Activated naive CD8-positive, alpha-beta T cell (primary cell): Measurements from ENCODE around the gene OTUB1.
"Not testable (repeated sequence)": the region's sequence is repeated elsewhere in the genome, so short reads cannot be mapped to it uniquely, and the experiment has no call there.

Source experiments
- H3K27ac Mint-ChIP-seq: one replicate; pipeline ENCODE4 v1.8.0; 2021; ENCODE audit warnings: mixed read lengths
- H3K27me3 Mint-ChIP-seq: one replicate; pipeline ENCODE4 v1.8.0; 2021; ENCODE audit warnings: mixed read lengths
- H3K36me3 Mint-ChIP-seq: one replicate; pipeline ENCODE4 v1.8.0; 2021; ENCODE audit warnings: mixed read lengths
- H3K4me1 Mint-ChIP-seq: one replicate; pipeline ENCODE4 v1.8.0; 2021; ENCODE audit warnings: low read depth, mixed read lengths
- H3K4me3 Mint-ChIP-seq: one replicate; pipeline ENCODE4 v1.8.0; 2021; ENCODE audit warnings: mild to moderate bottlenecking, mixed read lengths
- H3K9me3 Mint-ChIP-seq: one replicate; pipeline ENCODE4 v1.8.0; 2021; ENCODE audit warnings: low read depth, mixed read lengths

The OTUB1 gene

DNA sequence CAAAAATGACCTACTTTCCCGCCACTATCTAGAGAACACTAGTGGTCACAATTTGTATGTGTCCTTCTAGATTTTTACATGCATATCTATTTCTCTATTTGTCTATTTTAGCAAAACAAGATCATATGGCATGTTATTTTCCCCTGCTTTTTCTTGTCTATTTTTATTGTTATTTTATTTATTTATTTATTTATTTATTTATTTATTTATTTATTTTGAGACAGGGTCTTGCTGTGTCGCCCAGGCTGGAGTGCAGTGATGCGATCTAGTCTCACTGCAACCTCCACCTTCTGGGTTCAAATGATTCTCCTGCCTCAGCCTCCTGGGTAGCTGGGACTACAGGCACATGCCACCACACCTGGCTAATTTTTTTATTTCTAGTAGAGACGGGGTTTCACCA is 22.3 kb upstream of the OTUB1 start:
- not testable (repeated sequence) for H3K9me3 Mint-ChIP-seq, H3K27me3 Mint-ChIP-seq, H3K4me3 Mint-ChIP-seq, H3K4me1 Mint-ChIP-seq, H3K36me3 Mint-ChIP-seq, H3K27ac Mint-ChIP-seq

DNA sequence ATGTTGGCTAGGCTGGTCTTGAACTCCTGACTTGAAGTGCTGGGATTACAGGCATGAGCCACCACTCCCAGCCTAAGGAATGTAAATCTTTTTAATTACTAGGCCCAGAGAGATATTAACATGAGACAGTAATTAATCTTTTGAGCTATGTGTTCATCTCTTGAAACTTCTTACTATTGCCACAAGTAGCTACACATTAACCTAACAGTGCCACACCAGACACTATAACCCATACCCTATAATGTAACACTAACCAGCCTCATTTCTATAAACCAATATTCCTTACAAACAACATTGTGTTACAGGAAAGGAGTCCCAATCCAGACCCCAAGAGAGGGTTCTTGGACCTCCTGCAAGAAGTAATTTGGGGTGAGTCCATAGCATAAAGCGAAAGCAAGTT is 19.8 kb upstream of the OTUB1 start:
- Mint-ChIP-seq H3K4me1 (peaks cover 3% of the 10 kb centered on the region), H3K27me3 (no peaks in the 10 kb centered on the region), H3K36me3 (no peaks in the 10 kb centered on the region), H3K27ac (no peak overlapping the region), H3K9me3 (no peaks in the 10 kb centered on the region), H3K4me3 (no peak overlapping the region)

DNA sequence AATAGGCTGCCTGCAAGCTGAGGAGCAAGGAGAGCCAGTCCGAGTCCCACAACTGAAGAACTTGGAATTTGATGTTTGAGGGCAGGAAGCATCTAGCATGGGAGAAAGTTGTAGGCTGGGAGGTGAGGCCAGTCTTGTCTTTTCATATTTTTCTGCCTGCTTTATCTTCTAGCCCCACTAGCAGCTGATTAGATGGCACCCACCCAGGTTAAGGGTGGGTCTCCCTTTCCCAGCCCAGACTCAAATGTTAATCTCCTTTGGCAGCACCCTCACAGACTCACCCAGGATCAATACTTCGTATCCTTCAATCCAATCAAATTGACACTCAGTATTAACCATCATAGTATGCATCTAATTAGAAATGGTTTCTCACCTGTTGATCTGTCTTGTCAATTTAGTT is 16.8 kb upstream of the OTUB1 start:
- Mint-ChIP-seq H3K27me3 (no peaks in the 10 kb centered on the region), H3K9me3 (no peaks in the 10 kb centered on the region), H3K27ac (no peak overlapping the region), H3K4me1 (peaks cover 8% of the 10 kb centered on the region), H3K4me3 (no peak overlapping the region), H3K36me3 (no peaks in the 10 kb centered on the region)

DNA sequence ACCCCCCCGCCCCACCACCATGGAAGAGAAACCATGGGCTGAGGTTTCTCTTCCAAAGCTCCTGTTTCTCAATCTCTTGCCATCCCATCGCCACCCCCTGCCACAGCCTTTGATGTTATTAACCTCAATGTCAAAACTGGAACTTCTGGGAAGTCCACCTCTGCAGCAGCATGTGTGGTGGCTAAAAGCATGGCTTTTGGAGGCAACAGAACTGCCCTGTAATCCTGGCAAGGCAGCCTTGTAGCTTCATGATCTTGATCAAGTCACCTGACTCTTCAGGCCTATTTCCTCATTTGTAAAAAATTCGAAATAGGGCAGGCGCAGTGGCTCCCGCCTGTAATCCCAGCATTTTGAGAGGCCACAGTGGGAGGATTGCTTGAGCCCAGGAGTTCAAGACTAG is 15.3 kb upstream of the OTUB1 start:
- no peaks in the 10 kb centered on the region for H3K9me3 Mint-ChIP-seq
- no peaks in the 10 kb centered on the region for H3K36me3 Mint-ChIP-seq
- H3K27ac Mint-ChIP-seq, result no peak overlapping the region

DNA sequence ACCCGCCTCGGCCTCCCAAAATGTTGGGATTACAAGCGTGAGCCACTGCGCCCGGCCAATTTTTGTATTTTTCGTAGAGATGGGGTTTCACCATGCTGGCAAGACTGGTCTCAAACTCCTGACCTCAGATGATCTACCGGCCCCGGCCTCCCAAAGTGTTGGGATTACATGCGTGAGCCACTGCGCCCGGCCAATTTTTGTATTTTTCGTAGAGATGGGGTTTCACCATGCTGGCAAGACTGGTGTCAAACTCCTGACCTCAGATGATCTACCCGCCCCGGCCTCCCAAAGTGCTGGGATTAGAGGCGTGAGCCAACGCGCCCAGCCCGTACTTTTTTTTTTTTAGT is 12.4 kb upstream of the OTUB1 start:
- Mint-ChIP-seq H3K27ac (peak overlapping the region; percentile 99), H3K4me1 (peaks cover 25% of the 10 kb centered on the region), H3K4me3 (peak overlapping the region; percentile 100)
- not testable (repeated sequence) for H3K27me3 Mint-ChIP-seq, H3K36me3 Mint-ChIP-seq, H3K9me3 Mint-ChIP-seq

More for the DNA sequence above, 15.3 kb upstream of the OTUB1 start:
- H3K4me1 Mint-ChIP-seq, result peaks cover 12% of the 10 kb centered on the region
- H3K27me3 Mint-ChIP-seq, result no peaks in the 10 kb centered on the region
- no peak overlapping the region for H3K4me3 Mint-ChIP-seq

DNA sequence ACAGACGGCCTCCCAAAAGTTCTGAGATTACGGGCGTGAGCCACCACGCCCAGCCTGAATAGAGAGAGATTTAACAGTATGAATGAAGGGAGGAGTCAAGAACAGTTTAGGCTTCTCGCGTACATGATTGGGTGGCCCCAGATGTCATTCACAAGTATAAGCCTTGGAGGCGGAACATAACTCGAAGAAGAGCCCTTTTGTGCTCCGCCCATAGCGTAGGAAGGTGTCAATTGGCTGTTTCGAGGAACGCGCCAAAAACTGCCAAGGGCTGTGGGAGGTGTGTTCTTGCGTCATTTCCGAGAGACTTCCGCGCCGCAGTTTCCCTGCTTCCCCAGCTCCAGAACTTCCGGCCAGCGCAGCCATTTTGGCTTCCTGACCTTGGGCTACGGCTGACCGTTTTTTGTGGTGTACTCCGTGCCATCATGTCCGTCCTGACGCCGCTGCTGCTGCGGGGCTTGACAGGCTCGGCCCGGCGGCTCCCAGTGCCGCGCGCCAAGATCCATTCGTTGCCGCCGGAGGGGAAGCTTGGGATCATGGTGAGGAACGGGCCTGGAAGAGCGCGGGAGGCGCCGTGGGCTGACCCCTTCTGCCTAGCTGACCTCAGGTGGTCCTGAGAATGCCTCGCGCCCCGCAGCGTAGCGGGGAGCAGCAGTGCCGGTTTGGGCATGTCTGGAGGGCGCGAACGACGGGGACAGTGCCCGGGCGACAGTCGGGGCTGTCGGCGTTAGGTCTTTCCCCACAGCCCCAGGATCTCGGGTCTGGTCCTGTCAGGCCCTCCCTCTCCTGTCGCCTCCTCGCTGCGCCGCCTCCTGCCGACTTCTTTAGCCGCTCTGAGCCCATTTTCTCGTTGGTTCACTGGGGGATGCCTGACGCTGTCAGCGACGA is 11.7 kb upstream of the OTUB1 start, which contains the start of gene COX8A:
TSS of gene COX8A (plus strand) at position 362 of the 885 bp plus-strand sequence. CDS start at position 423, 61 bp downstream.
- no peaks in the 10 kb centered on the region for H3K27me3 Mint-ChIP-seq
- H3K36me3 Mint-ChIP-seq, result no peaks in the 10 kb centered on the region
- H3K9me3 Mint-ChIP-seq, result no peaks in the 10 kb centered on the region
- H3K4me3 Mint-ChIP-seq, result peak within 1 kb of the TSS; percentile 100
- H3K27ac Mint-ChIP-seq, result peak within 1 kb of the TSS; percentile 99
- H3K4me1 Mint-ChIP-seq, result peaks cover 25% of the 10 kb centered on the region

DNA sequence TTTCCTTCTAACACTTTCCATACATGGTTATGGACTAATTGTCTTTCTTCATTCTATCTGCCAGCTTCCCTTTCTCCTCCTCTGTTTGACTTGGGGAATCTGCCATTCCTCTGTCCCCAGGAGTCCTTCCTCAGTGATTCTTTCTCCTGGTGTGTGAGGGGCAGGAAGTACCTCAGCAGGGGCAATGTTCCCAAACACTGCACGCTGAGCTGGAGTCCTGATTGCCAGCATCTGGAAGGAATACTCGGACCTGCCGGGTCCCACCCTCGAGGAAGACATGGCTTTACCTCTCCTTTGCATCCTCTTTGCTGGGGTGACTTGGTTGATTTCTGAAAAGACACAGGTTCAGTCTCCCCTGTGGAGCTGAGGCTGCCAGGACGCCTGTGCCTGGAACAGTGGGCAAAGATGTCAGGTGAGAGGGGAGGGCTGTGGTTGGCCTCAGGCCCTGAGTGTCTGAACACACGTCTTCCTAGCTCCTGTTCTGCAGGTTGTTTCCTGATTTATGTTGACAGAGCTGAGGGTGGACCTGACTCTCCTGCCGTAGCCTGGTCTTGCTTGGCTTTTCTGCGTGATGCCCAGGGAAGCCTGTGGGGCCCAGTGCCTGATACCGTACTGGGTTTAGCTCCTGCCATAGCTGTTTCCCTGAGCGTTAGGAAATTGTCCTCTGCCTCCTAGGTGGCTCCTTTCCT is 7.5 kb upstream of the OTUB1 start:
- Mint-ChIP-seq H3K4me3 (no peak overlapping the region), H3K9me3 (no peaks in the 10 kb centered on the region), H3K36me3 (no peaks in the 10 kb centered on the region), H3K27me3 (no peaks in the 10 kb centered on the region), H3K27ac (no peak overlapping the region), H3K4me1 (peaks cover 22% of the 10 kb centered on the region)

DNA sequence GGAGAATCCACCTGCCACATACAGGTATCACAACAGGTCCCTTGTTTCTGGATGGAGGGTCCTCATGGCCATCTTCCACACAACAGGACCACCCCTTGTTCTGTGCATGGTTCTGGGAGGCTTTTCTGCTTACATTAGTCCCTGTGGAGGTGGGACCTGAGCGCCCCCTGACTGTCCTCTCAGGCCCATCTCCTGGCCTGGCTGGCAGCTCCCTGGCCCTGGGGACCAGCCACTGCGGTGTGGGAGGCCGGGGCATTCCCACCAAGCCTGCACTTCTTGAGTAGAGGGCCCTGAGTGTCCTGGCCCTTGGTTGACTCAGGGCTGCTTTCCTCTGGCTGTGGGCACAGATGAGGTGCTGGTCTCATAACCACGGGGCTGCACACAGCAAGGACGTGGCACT is 6.8 kb upstream of the OTUB1 start:
- Mint-ChIP-seq H3K4me1 (peaks cover 18% of the 10 kb centered on the region), H3K27ac (no peak overlapping the region), H3K36me3 (no peaks in the 10 kb centered on the region), H3K9me3 (no peaks in the 10 kb centered on the region), H3K27me3 (no peaks in the 10 kb centered on the region), H3K4me3 (no peak overlapping the region)

DNA sequence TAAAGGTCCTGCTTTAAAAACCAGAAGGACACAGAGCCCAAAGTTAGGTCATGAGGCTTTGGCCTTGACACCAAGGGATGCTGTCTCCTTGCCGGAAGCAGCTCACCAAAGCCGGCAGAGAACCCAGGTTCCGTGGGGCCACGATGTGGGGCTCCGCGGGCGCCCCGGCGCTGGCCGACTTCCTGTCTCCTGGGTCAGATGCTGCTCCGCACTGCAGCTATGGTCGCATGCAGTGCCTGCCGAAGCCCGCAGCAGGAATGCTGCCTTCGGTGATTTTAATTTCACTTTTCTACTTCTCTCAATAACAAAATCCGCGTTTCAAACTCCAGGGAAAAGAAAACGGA is 454 bp upstream of the OTUB1 start:
- Mint-ChIP-seq H3K4me3 (peak overlapping the region; percentile 97), H3K4me1 (peaks cover 25% of the 10 kb centered on the region), H3K27me3 (no peaks in the 10 kb centered on the region), H3K27ac (peak overlapping the region; percentile 96), H3K9me3 (no peaks in the 10 kb centered on the region), H3K36me3 (no peaks in the 10 kb centered on the region)

DNA sequence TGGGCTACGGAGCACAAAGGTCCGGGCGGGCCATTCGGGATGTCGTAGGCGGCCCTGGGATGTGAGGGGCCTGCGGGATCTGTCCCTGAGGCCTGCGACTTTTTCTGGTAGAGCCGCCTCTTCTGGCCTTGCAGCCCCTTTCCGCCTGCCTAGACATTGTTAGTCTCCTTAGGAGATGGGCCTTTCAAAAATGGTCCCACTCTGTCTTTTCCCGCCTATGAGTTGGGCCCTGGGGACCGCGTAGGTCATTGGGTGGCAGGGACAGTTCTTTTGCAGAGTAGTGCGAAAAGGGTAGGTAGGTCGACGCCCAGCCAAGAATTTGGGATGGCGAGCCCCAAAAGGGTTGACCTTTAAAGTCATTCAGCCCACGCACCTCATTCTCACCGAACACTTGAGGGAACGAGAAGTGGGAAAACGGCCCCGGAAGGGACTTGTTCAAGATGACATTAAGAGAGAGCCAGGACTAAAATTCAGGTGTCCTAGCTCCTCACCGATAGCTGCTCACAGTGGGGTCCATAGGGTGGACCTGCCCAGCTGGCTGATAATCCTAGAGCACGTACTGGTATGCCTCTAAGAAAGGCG is 785 bp downstream of the OTUB1 start:
- no peak overlapping the region for H3K27ac Mint-ChIP-seq
- no peaks in the 10 kb centered on the region for H3K27me3 Mint-ChIP-seq
- no peaks in the 10 kb centered on the region for H3K9me3 Mint-ChIP-seq
- peak overlapping the region; percentile 77 for H3K4me3 Mint-ChIP-seq
- peaks cover 29% of the 10 kb centered on the region for H3K4me1 Mint-ChIP-seq
- H3K36me3 Mint-ChIP-seq, result peaks cover 2% of the 10 kb centered on the region

DNA sequence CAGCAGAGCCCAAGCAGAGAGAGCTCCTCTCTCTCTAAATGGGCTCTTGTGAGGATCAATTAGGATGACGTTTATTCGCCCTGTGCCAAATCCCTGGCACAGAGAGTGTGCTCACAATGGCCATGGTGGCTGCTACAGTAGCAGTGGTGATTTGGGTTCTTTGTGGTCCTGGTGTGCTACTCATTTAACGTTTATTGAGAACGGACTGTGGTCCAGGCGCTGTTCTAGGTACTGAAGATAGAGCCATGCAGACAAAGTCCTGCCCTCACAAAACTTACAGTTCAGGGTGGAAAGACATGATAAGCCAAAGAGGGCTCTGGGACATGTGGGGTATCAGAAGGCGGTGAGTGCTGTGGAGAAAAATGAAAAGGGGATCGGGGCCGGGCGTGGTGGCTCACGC is 5.3 kb downstream of the OTUB1 start:
- Mint-ChIP-seq H3K27ac (no peak overlapping the region), H3K4me1 (peaks cover 23% of the 10 kb centered on the region), H3K9me3 (no peaks in the 10 kb centered on the region), H3K4me3 (no peak overlapping the region), H3K27me3 (no peaks in the 10 kb centered on the region), H3K36me3 (peaks cover 4% of the 10 kb centered on the region)

DNA sequence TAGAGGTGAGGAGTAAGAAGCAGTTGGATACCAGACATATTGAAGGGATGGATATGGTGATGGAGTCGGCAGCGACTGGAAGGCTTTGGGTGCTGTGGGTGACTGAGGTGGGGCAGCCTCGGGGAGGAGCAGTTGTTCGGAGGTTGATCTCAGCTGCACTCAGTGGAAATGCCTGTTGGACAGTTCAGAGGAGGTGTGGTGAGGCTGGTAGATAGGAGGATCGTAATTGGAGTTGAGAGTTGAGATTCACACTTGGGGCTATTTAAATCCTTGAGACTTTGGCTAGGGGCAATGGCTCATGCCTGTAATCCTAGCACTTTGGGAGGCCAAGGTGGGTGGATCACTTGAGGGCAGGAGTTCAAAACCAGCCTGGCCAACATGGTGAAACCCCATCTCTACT is 6.9 kb downstream of the OTUB1 start:
- Mint-ChIP-seq H3K27ac (no peak overlapping the region), H3K9me3 (no peaks in the 10 kb centered on the region), H3K4me1 (peaks cover 20% of the 10 kb centered on the region), H3K27me3 (no peaks in the 10 kb centered on the region), H3K36me3 (peaks cover 4% of the 10 kb centered on the region), H3K4me3 (no peak overlapping the region)

DNA sequence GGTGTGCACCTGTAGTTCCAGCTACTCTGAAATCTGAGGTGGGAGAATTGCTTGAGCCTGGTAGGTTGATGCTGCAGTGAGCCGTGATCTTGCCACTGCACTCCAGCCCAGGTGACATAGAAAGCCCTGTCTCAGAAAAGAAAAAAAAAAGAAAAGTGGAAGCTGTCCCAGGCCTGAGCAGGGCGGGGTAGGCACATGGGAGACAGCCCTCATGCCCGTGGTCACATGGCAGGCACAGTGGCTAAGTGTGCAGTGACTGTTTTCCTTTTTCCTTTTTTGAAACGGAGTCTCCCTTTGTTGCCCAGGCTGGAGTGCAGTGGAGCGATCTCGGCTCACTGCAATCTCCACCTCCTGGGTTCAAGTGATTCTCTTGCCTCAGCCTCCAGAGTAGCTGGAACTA is 7.8 kb downstream of the OTUB1 start:
- H3K36me3 Mint-ChIP-seq, result peaks cover 4% of the 10 kb centered on the region
- H3K4me1 Mint-ChIP-seq, result peaks cover 14% of the 10 kb centered on the region

DNA sequence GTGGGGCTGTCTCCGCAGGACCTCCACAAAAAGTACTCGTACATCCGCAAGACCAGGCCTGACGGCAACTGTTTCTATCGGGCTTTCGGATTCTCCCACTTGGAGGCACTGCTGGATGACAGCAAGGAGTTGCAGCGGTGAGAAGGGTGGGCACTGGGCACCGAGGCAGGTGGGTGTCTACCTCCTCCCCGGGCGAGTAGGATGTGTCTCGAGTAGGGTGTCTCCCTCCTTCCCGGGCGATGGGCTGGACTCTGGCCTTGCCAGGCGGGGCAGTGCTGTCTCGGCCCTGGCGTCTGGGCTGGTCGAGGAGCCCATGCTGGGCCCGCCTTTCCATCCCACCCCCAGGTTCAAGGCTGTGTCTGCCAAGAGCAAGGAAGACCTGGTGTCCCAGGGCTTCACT is 10.3 kb downstream of the OTUB1 start:
- H3K4me3 Mint-ChIP-seq, result no peak overlapping the region
- H3K36me3 Mint-ChIP-seq, result peaks cover 4% of the 10 kb centered on the region
- peaks cover 11% of the 10 kb centered on the region for H3K4me1 Mint-ChIP-seq
- no peaks in the 10 kb centered on the region for H3K9me3 Mint-ChIP-seq
- no peak overlapping the region for H3K27ac Mint-ChIP-seq
- no peaks in the 10 kb centered on the region for H3K27me3 Mint-ChIP-seq

More for the DNA sequence above, 7.8 kb downstream of the OTUB1 start:
- Mint-ChIP-seq H3K9me3 (no peaks in the 10 kb centered on the region), H3K27me3 (no peaks in the 10 kb centered on the region), H3K27ac (no peak overlapping the region), H3K4me3 (no peak overlapping the region)

DNA sequence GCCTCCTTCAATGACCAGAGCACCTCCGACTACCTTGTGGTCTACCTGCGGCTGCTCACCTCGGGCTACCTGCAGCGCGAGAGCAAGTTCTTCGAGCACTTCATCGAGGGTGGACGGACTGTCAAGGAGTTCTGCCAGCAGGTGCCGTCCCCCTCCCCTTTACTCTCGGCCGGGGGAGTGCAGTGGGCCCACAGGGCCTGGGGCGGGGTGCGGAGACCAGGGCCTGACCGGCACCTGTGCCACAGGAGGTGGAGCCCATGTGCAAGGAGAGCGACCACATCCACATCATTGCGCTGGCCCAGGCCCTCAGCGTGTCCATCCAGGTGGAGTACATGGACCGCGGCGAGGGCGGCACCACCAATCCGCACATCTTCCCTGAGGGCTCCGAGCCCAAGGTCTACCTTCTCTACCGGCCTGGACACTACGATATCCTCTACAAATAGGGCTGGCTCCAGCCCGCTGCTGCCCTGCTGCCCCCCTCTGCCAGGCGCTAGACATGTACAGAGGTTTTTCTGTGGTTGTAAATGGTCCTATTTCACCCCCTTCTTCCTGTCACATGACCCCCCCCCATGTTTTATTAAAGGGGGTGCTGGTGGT is 11.0 kb downstream of the OTUB1 start:
- Mint-ChIP-seq H3K9me3 (no peaks in the 10 kb centered on the region), H3K27ac (no peak overlapping the region), H3K27me3 (no peaks in the 10 kb centered on the region), H3K36me3 (peaks cover 2% of the 10 kb centered on the region), H3K4me1 (peaks cover 13% of the 10 kb centered on the region), H3K4me3 (no peak overlapping the region)
